ENCODE measurements around the gene CHRNA3.
A peak's percentile ranks its signal among the peaks of the same experiment; 100 is the strongest.

Gene CHRNA3

GRCh38 chr15:78641102-78641748 lies 20.4 kb upstream of the CHRNA3 start, which contains the start of gene CHRNB4:
TSS of gene CHRNB4 (minus strand) at chr15:78641210. CDS start at chr15:78641133, 77 bp downstream.
- Histone ChIP-seq H3K9me3 (ENCODE audit: low read depth, low read length) (no peaks in the 10 kb centered on the region), H3K4me3 (peak within 1 kb of the TSS; percentile 53), H3K9ac (ENCODE audit: insufficient read length) (no peak within 1 kb of the TSS), H3K36me3 (ENCODE audit: insufficient read depth, low read length) (no peaks in the 10 kb centered on the region), H3K27ac (no peak within 1 kb of the TSS)
- TF ChIP-seq POLR2AphosphoS5 (IDR thresholded peaks at IDR 0.05; ENCODE audit: borderline replicate concordance, low read depth, low read length): no peak
- no peak for TF ChIP-seq FOXP2 (optimal IDR thresholded peaks at IDR 0.05; ENCODE audit: control extremely low read depth, extremely low read length, insufficient read depth)
- no peak for TF ChIP-seq EZH2 (IDR thresholded peaks at IDR 0.05)
- DNase-seq (ENCODE audit: low read depth, low spot score): no peak

GRCh38 chr15:78640527-78641101 lies 19.8 kb upstream of the CHRNA3 start:
- no peak overlapping the region for H3K27ac ChIP-seq
- no peak for TF ChIP-seq EZH2 (IDR thresholded peaks at IDR 0.05)
- TF ChIP-seq POLR2AphosphoS5 (IDR thresholded peaks at IDR 0.05; ENCODE audit: borderline replicate concordance, low read depth, low read length): no peak
- TF ChIP-seq FOXP2 (optimal IDR thresholded peaks at IDR 0.05; ENCODE audit: control extremely low read depth, extremely low read length, insufficient read depth): no peak
- DNase-seq (ENCODE audit: low read depth, low spot score): no peak
- H3K9me3 ChIP-seq (ENCODE audit: low read depth, low read length): no peaks in the 10 kb centered on the region
- H3K4me3 ChIP-seq: peak overlapping the region; percentile 53
- no peak overlapping the region for H3K9ac ChIP-seq (ENCODE audit: insufficient read length)
- H3K36me3 ChIP-seq (ENCODE audit: insufficient read depth, low read length): no peaks in the 10 kb centered on the region

GRCh38 chr15:78638658-78639314 lies 18.0 kb upstream of the CHRNA3 start:
- Histone ChIP-seq H3K27ac (no peak overlapping the region), H3K4me3 (no peak overlapping the region), H3K9ac (ENCODE audit: insufficient read length) (no peak overlapping the region), H3K9me3 (ENCODE audit: low read depth, low read length) (no peaks in the 10 kb centered on the region), H3K36me3 (ENCODE audit: insufficient read depth, low read length) (no peaks in the 10 kb centered on the region)
- no peak for DNase-seq (ENCODE audit: low read depth, low spot score)
- TF ChIP-seq EZH2 (IDR thresholded peaks at IDR 0.05) (no peak), POLR2AphosphoS5 (IDR thresholded peaks at IDR 0.05; ENCODE audit: borderline replicate concordance, low read depth, low read length) (no peak)

- Histone ChIP-seq H3K27ac (no peak overlapping the region), H3K9ac (ENCODE audit: insufficient read length) (no peak overlapping the region), H3K36me3 (ENCODE audit: insufficient read depth, low read length) (no peaks in the 10 kb centered on the region), H3K9me3 (ENCODE audit: low read depth, low read length) (no peaks in the 10 kb centered on the region), H3K4me3 (no peak overlapping the region)
- no peak for DNase-seq (ENCODE audit: low read depth, low spot score)
- TF ChIP-seq EZH2 (IDR thresholded peaks at IDR 0.05) (no peak), POLR2AphosphoS5 (IDR thresholded peaks at IDR 0.05; ENCODE audit: borderline replicate concordance, low read depth, low read length) (no peak), FOXP2 (optimal IDR thresholded peaks at IDR 0.05; ENCODE audit: control extremely low read depth, extremely low read length, insufficient read depth) (no peak)
Measured at GRCh38 chr15:78637776-78638435, 17.1 kb upstream of the CHRNA3 start.

- DNase-seq (ENCODE audit: low read depth, low spot score): no peak
- no peaks in the 10 kb centered on the region for H3K9me3 ChIP-seq (ENCODE audit: low read depth, low read length)
- no peak overlapping the region for H3K27ac ChIP-seq
- no peaks in the 10 kb centered on the region for H3K36me3 ChIP-seq (ENCODE audit: insufficient read depth, low read length)
- H3K9ac ChIP-seq (ENCODE audit: insufficient read length): no peak overlapping the region
- TF ChIP-seq POLR2AphosphoS5 (IDR thresholded peaks at IDR 0.05; ENCODE audit: borderline replicate concordance, low read depth, low read length): no peak
- no peak overlapping the region for H3K4me3 ChIP-seq
Measured at GRCh38 chr15:78636378-78636859, 15.6 kb upstream of the CHRNA3 start.

- no peak overlapping the region for H3K9ac ChIP-seq (ENCODE audit: insufficient read length)
- TF ChIP-seq POLR2AphosphoS5 (IDR thresholded peaks at IDR 0.05; ENCODE audit: borderline replicate concordance, low read depth, low read length) (no peak), EZH2 (IDR thresholded peaks at IDR 0.05) (no peak), FOXP2 (optimal IDR thresholded peaks at IDR 0.05; ENCODE audit: control extremely low read depth, extremely low read length, insufficient read depth) (no peak)
- DNase-seq (ENCODE audit: low read depth, low spot score): no peak
Measured at GRCh38 chr15:78635346-78635745, 14.6 kb upstream of the CHRNA3 start.

GRCh38 chr15:78634210-78635145 lies 13.7 kb upstream of the CHRNA3 start:
- Histone ChIP-seq H3K9ac (ENCODE audit: insufficient read length) (no peak overlapping the region), H3K36me3 (ENCODE audit: insufficient read depth, low read length) (no peaks in the 10 kb centered on the region), H3K9me3 (ENCODE audit: low read depth, low read length) (no peaks in the 10 kb centered on the region), H3K27ac (no peak overlapping the region), H3K4me3 (no peak overlapping the region)
- TF ChIP-seq EZH2 (IDR thresholded peaks at IDR 0.05) (no peak), POLR2AphosphoS5 (IDR thresholded peaks at IDR 0.05; ENCODE audit: borderline replicate concordance, low read depth, low read length) (no peak), FOXP2 (optimal IDR thresholded peaks at IDR 0.05; ENCODE audit: control extremely low read depth, extremely low read length, insufficient read depth) (no peak)
- DNase-seq (ENCODE audit: low read depth, low spot score): no peak

More at GRCh38 chr15:78635346-78635745, 14.6 kb upstream of the CHRNA3 start:
- no peak overlapping the region for H3K27ac ChIP-seq
- no peaks in the 10 kb centered on the region for H3K36me3 ChIP-seq (ENCODE audit: insufficient read depth, low read length)
- no peak overlapping the region for H3K4me3 ChIP-seq
- no peaks in the 10 kb centered on the region for H3K9me3 ChIP-seq (ENCODE audit: low read depth, low read length)

Measured in SK-N-MC (cell line).